Measurements from ENCODE around the gene TSPAN9.

DNA sequence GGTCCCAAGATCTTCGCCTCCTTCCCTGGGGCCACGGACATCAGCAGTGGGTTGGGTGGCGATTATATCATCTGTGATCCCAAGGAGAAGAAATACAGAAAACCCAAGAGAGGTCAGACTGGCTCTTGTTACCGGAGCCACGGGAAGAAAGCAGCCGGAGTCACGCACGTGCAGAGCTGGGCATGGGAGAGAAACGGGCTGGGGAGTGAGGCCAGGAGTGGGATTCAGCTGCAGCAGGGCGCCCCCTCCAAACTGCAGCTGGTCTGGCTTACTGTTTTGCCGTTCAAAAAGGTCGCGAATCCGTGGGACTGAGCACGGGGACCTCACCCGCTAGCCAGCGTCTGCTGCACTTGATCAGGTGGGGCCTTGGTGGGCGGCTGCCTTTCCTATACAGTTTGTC lies 207.2 kb downstream of the TSPAN9 start:
- no peak for TF ChIP-seq POLR2AphosphoS5 (IDR thresholded peaks at IDR 0.05; ENCODE audit: low read depth)
- TF ChIP-seq ZNF331 (CRISPR knock-in tag; IDR thresholded peaks at IDR 0.05; ENCODE audit: low read depth), result no peak
- TF ChIP-seq REST (IDR thresholded peaks at IDR 0.05; ENCODE audit: unreplicated experiment), result no peak
- TF ChIP-seq, protein P1, sequence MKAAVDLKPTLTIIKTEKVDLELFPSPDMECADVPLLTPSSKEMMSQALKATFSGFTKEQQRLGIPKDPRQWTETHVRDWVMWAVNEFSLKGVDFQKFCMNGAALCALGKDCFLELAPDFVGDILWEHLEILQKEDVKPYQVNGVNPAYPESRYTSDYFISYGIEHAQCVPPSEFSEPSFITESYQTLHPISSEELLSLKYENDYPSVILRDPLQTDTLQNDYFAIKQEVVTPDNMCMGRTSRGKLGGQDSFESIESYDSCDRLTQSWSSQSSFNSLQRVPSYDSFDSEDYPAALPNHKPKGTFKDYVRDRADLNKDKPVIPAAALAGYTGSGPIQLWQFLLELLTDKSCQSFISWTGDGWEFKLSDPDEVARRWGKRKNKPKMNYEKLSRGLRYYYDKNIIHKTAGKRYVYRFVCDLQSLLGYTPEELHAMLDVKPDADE (IDR thresholded peaks at IDR 0.05), result no peak
- TF ChIP-seq, protein P2, sequence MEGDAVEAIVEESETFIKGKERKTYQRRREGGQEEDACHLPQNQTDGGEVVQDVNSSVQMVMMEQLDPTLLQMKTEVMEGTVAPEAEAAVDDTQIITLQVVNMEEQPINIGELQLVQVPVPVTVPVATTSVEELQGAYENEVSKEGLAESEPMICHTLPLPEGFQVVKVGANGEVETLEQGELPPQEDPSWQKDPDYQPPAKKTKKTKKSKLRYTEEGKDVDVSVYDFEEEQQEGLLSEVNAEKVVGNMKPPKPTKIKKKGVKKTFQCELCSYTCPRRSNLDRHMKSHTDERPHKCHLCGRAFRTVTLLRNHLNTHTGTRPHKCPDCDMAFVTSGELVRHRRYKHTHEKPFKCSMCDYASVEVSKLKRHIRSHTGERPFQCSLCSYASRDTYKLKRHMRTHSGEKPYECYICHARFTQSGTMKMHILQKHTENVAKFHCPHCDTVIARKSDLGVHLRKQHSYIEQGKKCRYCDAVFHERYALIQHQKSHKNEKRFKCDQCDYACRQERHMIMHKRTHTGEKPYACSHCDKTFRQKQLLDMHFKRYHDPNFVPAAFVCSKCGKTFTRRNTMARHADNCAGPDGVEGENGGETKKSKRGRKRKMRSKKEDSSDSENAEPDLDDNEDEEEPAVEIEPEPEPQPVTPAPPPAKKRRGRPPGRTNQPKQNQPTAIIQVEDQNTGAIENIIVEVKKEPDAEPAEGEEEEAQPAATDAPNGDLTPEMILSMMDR (conservative IDR thresholded peaks at IDR 0.05; ENCODE audit: low read depth in 2 of 2), result no peak; a peak in 1 of 4 replicates
- no peak for TF ChIP-seq NANOG (IDR thresholded peaks at IDR 0.05; ENCODE audit: borderline replicate concordance)
- TF ChIP-seq ZNF114 (CRISPR knock-in tag; IDR thresholded peaks at IDR 0.05), result no peak
- TF ChIP-seq EZH2phosphoT487 (IDR thresholded peaks at IDR 0.05; ENCODE audit: unreplicated experiment), result no peak
- TF ChIP-seq JUNB (IDR thresholded peaks at IDR 0.05; ENCODE audit: unreplicated experiment), result no peak
